ENCODE measurements around the gene RBM10.

Gene RBM10

GRCh38 chrX:47174846-47175587, 30.0 kb downstream of the RBM10 start:
- no peak for DNase-seq (ENCODE audit: low read depth in 3 of 3)

GRCh38 chrX:47175588-47175980, 30.6 kb downstream of the RBM10 start:
- no peak for DNase-seq (ENCODE audit: low read depth in 3 of 3)

- DNase-seq (ENCODE audit: low read depth in 3 of 3): no peak
Observed at GRCh38 chrX:47176101-47176740, 31.2 kb downstream of the RBM10 start.

GRCh38 chrX:47177079-47177478, 32.1 kb downstream of the RBM10 start:
- DNase-seq (ENCODE audit: low read depth in 3 of 3): no peak

GRCh38 chrX:47178337-47178736, 33.3 kb downstream of the RBM10 start:
- DNase-seq (ENCODE audit: low read depth in 3 of 3): no peak

- DNase-seq (ENCODE audit: low read depth in 3 of 3): no peak
Observed at GRCh38 chrX:47179221-47179927, 34.4 kb downstream of the RBM10 start.

- no peak for DNase-seq (ENCODE audit: low read depth in 3 of 3)
Observed at GRCh38 chrX:47179928-47180255, 34.9 kb downstream of the RBM10 start.

GRCh38 chrX:47180346-47180745, 35.3 kb downstream of the RBM10 start:
- DNase-seq (ENCODE audit: low read depth in 3 of 3): no peak

- no peak for DNase-seq (ENCODE audit: low read depth in 3 of 3)
Observed at GRCh38 chrX:47181301-47181700, 36.3 kb downstream of the RBM10 start.

GRCh38 chrX:47182106-47182700, 37.2 kb downstream of the RBM10 start:
- no peak for DNase-seq (ENCODE audit: low read depth in 3 of 3)

GRCh38 chrX:47184486-47184885, 39.5 kb downstream of the RBM10 start:
- no peak for DNase-seq (ENCODE audit: low read depth in 3 of 3)

GRCh38 chrX:47185241-47185640, 40.2 kb downstream of the RBM10 start:
- no peak for DNase-seq (ENCODE audit: low read depth in 3 of 3)

GRCh38 chrX:47186096-47186740, 41.2 kb downstream of the RBM10 start:
- DNase-seq (ENCODE audit: low read depth in 3 of 3): no peak

GRCh38 chrX:47187106-47187677, 42.2 kb downstream of the RBM10 start:
- DNase-seq (ENCODE audit: low read depth in 3 of 3): no peak

- DNase-seq (ENCODE audit: low read depth in 3 of 3): no peak
Observed at GRCh38 chrX:47189906-47190305, 44.9 kb downstream of the RBM10 start.

- DNase-seq (ENCODE audit: low read depth in 3 of 3): peak; percentile 65 to 82 (median 67)
Observed at GRCh38 chrX:47190445-47191269, 45.6 kb downstream of the RBM10 start.

GRCh38 chrX:47191331-47191730, 46.3 kb downstream of the RBM10 start:
- DNase-seq (ENCODE audit: low read depth in 3 of 3): peak; percentile 2 to 43 (median 21)

- no peak for DNase-seq (ENCODE audit: low read depth in 3 of 3)
Observed at GRCh38 chrX:47191806-47192401, 46.9 kb downstream of the RBM10 start.

GRCh38 chrX:47193475-47194193, 48.6 kb downstream of the RBM10 start, which contains the start of gene UBA1:
Gene UBA1 (plus strand): TSS chrX:47193829. CDS start chrX:47198803, 4,974 bp downstream.
- peak; percentile 82 to 88 (median 87) for DNase-seq (ENCODE audit: low read depth in 3 of 3)

All from stimulated activated CD4-positive, alpha-beta T cell treated with anti-CD3 and anti-CD28 coated beads, TNF-alpha, amount 100 ng/mL, for 24 hours (primary cell).